CD4-positive, CD25-positive, alpha-beta regulatory T cell (primary cell): ENCODE measurements around the gene COASY. TPM values are rescaled to one million over a fixed set of nuclear protein-coding genes. Genes with fewer than 3 reads are reported as not detected.

Experiments
- ATAC-seq, 2 donors: fragments of 150-1000 bp; cut with Tn5 transposase; one replicate each; pipeline ENCODE4 v1.10.0; 2021; ENCODE audit warnings: low read depth in 2 of 2, moderate number of reproducible peaks in 2 of 2, moderate library complexity in 1 of 2
- DNase-seq, 3 donors: peaks; one replicate each; pipeline versions ENCODE4 v3.0.0 to v3.0.0-alpha.2; 2012 to 2022; ENCODE audit warnings: mixed read lengths in 1 of 3
- H3K27ac ChIP-seq: one replicate; pipeline ENCODE4 v1.7.0; 2013; ENCODE audit warnings: mild to moderate bottlenecking, low read length; ENCODE audit not compliant: insufficient read depth, poor library complexity, severe bottlenecking
- H3K27me3 ChIP-seq: one replicate; pipeline ENCODE4 v1.7.0; 2013; ENCODE audit warnings: low read length; ENCODE audit not compliant: control insufficient read depth, insufficient read depth
- H3K36me3 ChIP-seq: one replicate; pipeline ENCODE4 v1.7.0; 2013; ENCODE audit warnings: mild to moderate bottlenecking, low read length, moderate library complexity; ENCODE audit not compliant: control insufficient read depth, insufficient read depth
- H3K4me1 ChIP-seq: 2 replicates; pipeline ENCODE4 v1.7.0; 2013; ENCODE audit warnings: mild to moderate bottlenecking, low read length; ENCODE audit not compliant: insufficient read depth, control insufficient read depth, poor library complexity, severe bottlenecking
- H3K4me3 ChIP-seq: one replicate; pipeline ENCODE4 v1.7.0; 2013; ENCODE audit warnings: low read depth, mild to moderate bottlenecking, low read length, moderate library complexity
- H3K9me3 ChIP-seq, 2 experiments: 1 replicate in 1 of 2; 2 replicates in 1 of 2; pipeline ENCODE4 v1.7.0; 2013; ENCODE audit warnings: low read length in 2 of 2, mild to moderate bottlenecking in 1 of 2, moderate library complexity in 1 of 2; ENCODE audit not compliant: control insufficient read depth in 2 of 2
- H3K27ac Mint-ChIP-seq, 3 donors: one replicate each; pipeline ENCODE4 v1.8.0; 2020 to 2022; ENCODE audit warnings: mild to moderate bottlenecking in 3 of 3, mixed read lengths in 3 of 3, moderate library complexity in 2 of 3
- H3K27me3 Mint-ChIP-seq: one replicate; pipeline ENCODE4 v1.8.0; 2022; ENCODE audit warnings: mild to moderate bottlenecking, mixed read lengths
- H3K36me3 Mint-ChIP-seq: one replicate; pipeline ENCODE4 v1.8.0; 2020; ENCODE audit warnings: mixed read lengths
- H3K4me1 Mint-ChIP-seq, 4 donors: one replicate each; pipeline ENCODE4 v1.8.0; 2020 to 2022; ENCODE audit warnings: mixed read lengths in 4 of 4, mild to moderate bottlenecking in 1 of 4
- H3K4me3 Mint-ChIP-seq, 4 donors: one replicate each; pipeline ENCODE4 v1.8.0; 2020 to 2022; ENCODE audit warnings: mild to moderate bottlenecking in 4 of 4, mixed read lengths in 4 of 4, moderate library complexity in 3 of 4
- H3K9me3 Mint-ChIP-seq, 7 donors: one replicate each; pipeline ENCODE4 v1.8.0; 2020 to 2022; ENCODE audit warnings: mixed read lengths in 7 of 7, mild to moderate bottlenecking in 3 of 7, moderate library complexity in 2 of 7
- polyA plus RNA-seq, 4 donors: library from polyadenylated mRNA; unstranded; fragments of 300-500 nt; fragmentation: Illumina TruSeq; gene quantifications; one replicate each; pipeline ENCODE4 v1.2.3, GENCODE V29; 2021
- total RNA-seq: library from RNA; stranded (reverse); gene quantifications from one replicate; pipeline ENCODE4 v1.2.3, GENCODE V29; 2022

Gene COASY
- total and polyA plus RNA-seq, 5 donors from 2014 or later: 41.6 to 56.1 (median 48.7) TPM

DNA sequence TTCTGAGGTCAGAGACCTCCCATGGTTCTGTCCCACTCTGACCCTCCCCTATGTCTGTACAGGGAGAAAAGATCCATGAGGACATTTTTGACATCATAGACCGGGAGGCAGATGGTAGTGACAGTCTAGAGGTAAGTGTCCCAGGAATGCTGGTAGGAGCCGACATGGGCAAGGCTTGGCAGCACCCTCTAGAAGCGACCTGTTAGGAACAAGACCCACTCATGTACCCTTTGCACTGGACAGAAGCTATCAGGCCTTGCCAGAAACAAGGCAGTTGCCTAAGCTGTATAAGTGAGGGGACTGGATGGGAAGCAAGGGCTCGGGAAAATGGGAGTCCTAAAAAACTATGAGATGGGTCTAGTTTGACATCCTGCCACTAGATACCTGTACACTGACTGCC, 50.1 kb downstream of the COASY start:
- Histone ChIP-seq H3K9me3 (no peaks in the 10 kb centered on the region), H3K4me1 (peaks cover 27% of the 10 kb centered on the region), H3K27ac (no peak overlapping the region), H3K36me3 (peaks cover 16% of the 10 kb centered on the region), H3K4me3 (no peak overlapping the region), H3K27me3 (no peaks in the 10 kb centered on the region)
- H3K27me3 Mint-ChIP-seq: peaks cover 7% of the 10 kb centered on the region
- H3K4me3 Mint-ChIP-seq: peak overlapping the region in 2 of 4 donors; percentile 49 to 70
- no peak overlapping the region for H3K27ac Mint-ChIP-seq
- peaks cover 21% of the 10 kb centered on the region for H3K36me3 Mint-ChIP-seq
- no peaks in the 10 kb centered on the region for H3K9me3 Mint-ChIP-seq
- H3K4me1 Mint-ChIP-seq: peaks cover 5 to 26% (median 14%) of the 10 kb centered on the region in 4 donors
- DNase-seq (no peak), ATAC-seq (no peak)

DNA sequence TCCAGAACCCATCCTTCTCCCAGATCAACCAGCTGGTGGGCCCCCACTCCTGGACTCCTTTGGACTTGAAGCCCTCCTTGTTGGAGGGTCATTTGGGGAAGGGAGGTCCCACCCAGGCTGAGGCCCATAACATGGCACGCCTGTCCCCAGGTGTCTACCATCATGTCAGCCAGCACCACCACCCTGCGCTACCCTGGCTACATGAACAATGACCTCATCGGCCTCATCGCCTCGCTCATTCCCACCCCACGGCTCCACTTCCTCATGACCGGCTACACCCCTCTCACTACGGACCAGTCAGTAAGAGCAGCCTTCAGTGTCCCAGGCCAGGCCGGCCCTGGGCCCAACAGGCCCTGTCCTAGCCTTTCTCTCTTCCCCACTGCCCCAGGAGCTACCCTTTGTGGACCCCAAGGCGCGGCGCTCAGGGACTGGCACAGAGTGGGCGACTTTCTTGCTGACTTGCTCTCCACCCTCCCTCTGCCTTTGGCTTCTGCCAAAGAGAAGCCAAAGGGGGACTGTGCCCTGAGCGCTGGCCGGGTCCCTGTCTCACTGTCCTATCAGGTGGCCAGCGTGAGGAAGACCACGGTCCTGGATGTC, 51.8 kb downstream of the COASY start:
- ATAC-seq: no peak
- Mint-ChIP-seq H3K27me3 (peaks cover 7% of the 10 kb centered on the region), H3K4me1 (peaks cover 3 to 12% (median 7%) of the 10 kb centered on the region in 4 donors), H3K27ac (no peak overlapping the region), H3K4me3 (peak overlapping the region in 2 of 4 donors; percentile 56 to 81), H3K36me3 (peaks cover 21% of the 10 kb centered on the region), H3K9me3 (no peaks in the 10 kb centered on the region)
- H3K9me3 ChIP-seq: no peaks in the 10 kb centered on the region
- H3K27ac ChIP-seq: no peak overlapping the region
- no peak for DNase-seq
- peaks cover 9% of the 10 kb centered on the region for H3K4me1 ChIP-seq
- no peak overlapping the region for H3K4me3 ChIP-seq
- peaks cover 16% of the 10 kb centered on the region for H3K36me3 ChIP-seq
- H3K27me3 ChIP-seq: no peaks in the 10 kb centered on the region

Other genes with a start within 250 kb of the COASY start
- gene STAT3, start 173.7 kb upstream of the COASY start, total RNA-seq: 262 TPM
- 100 to 1,000 TPM; 100 to 125 (median 118) TPM for gene STAT3, start 173.7 kb upstream of the COASY start, polyA plus RNA-seq
- 1.1 TPM for gene CAVIN1, start 138.9 kb upstream of the COASY start, total RNA-seq
- gene CAVIN1, start 138.9 kb upstream of the COASY start, polyA plus RNA-seq: under 1 TPM; 0.03 to 0.31 (median 0.14) TPM
- 28.1 TPM for gene ATP6V0A1, start 103.3 kb upstream of the COASY start, total RNA-seq
- gene ATP6V0A1, start 103.3 kb upstream of the COASY start, polyA plus RNA-seq: 10 to 100 TPM; 13.8 to 16.4 (median 15.2) TPM
- 11.8 TPM for gene NAGLU, start 25.9 kb upstream of the COASY start, total RNA-seq
- gene NAGLU, start 25.9 kb upstream of the COASY start, polyA plus RNA-seq: 10 to 100 TPM in 3 of 4 donors, 1 to 10 TPM in 1; 9.2 to 17.2 (median 12.0) TPM
- gene HSD17B1, start 9.2 kb upstream of the COASY start, total RNA-seq: 0.91 TPM
- gene HSD17B1, start 9.2 kb upstream of the COASY start, polyA plus RNA-seq: under 1 TPM; 0.30 to 0.64 (median 0.61) TPM
- gene MLX, start 5.0 kb downstream of the COASY start, total RNA-seq: 40.8 TPM
- gene MLX, start 5.0 kb downstream of the COASY start, polyA plus RNA-seq: 10 to 100 TPM; 44.0 to 55.4 (median 49.5) TPM
- 2.5 TPM for gene PSMC3IP, start 15.6 kb downstream of the COASY start, total RNA-seq
- gene PSMC3IP, start 15.6 kb downstream of the COASY start, polyA plus RNA-seq: under 1 TPM in 3 of 4 donors, not detected in 1; 0.25 to 0.71 (median 0.39) TPM
- gene RETREG3, start 47.2 kb downstream of the COASY start, total RNA-seq: 116 TPM
- gene RETREG3, start 47.2 kb downstream of the COASY start, polyA plus RNA-seq: 100 to 1,000 TPM; 201 to 243 (median 218) TPM
- gene TUBG1, start 47.5 kb downstream of the COASY start, total RNA-seq: 8.2 TPM
- gene TUBG1, start 47.5 kb downstream of the COASY start, polyA plus RNA-seq: 10 to 100 TPM in 2 of 4 donors, 1 to 10 TPM in 2; 7.2 to 13.5 (median 10.1) TPM
- 13.7 TPM for gene TUBG2, start 97.1 kb downstream of the COASY start, total RNA-seq
- gene TUBG2, start 97.1 kb downstream of the COASY start, polyA plus RNA-seq: 1 to 10 TPM; 2.8 to 4.0 (median 3.8) TPM
- gene PLEKHH3, start 114.8 kb downstream of the COASY start, total RNA-seq: 4.8 TPM
- 1 to 10 TPM in 1 of 4 donors, under 1 TPM in 3; 0.38 to 1.1 (median 0.66) TPM for gene PLEKHH3, start 114.8 kb downstream of the COASY start, polyA plus RNA-seq
- gene CCR10, start 119.7 kb downstream of the COASY start, total RNA-seq: 20.6 TPM
- gene CCR10, start 119.7 kb downstream of the COASY start, polyA plus RNA-seq: 100 to 1,000 TPM in 1 of 4 donors, 10 to 100 TPM in 3; 45.2 to 133 (median 63.9) TPM
- 54.9 TPM for gene CNTNAP1, start 120.4 kb downstream of the COASY start, total RNA-seq
- 1 to 10 TPM in 3 of 4 donors, under 1 TPM in 1; 0.94 to 1.7 (median 1.4) TPM for gene CNTNAP1, start 120.4 kb downstream of the COASY start, polyA plus RNA-seq
- 123 TPM for gene EZH1, start 182.9 kb downstream of the COASY start, total RNA-seq
- 10 to 100 TPM; 38.7 to 57.9 (median 49.5) TPM for gene EZH1, start 182.9 kb downstream of the COASY start, polyA plus RNA-seq
- not detected for gene RAMP2, start 199.1 kb downstream of the COASY start, total RNA-seq
- gene RAMP2, start 199.1 kb downstream of the COASY start, polyA plus RNA-seq: not detected
- 29.4 TPM for gene VPS25, start 211.3 kb downstream of the COASY start, total RNA-seq
- gene VPS25, start 211.3 kb downstream of the COASY start, polyA plus RNA-seq: 10 to 100 TPM; 62.8 to 73.3 (median 71.4) TPM
- not detected for gene WNK4, start 218.5 kb downstream of the COASY start, total RNA-seq
- gene WNK4, start 218.5 kb downstream of the COASY start, polyA plus RNA-seq: under 1 TPM in 1 of 4 donors, not detected in 3; 0.09 TPM
- gene COA3, start 236.6 kb downstream of the COASY start, total RNA-seq: 12.8 TPM
- gene COA3, start 236.6 kb downstream of the COASY start, polyA plus RNA-seq: 100 to 1,000 TPM; 147 to 162 (median 156) TPM
- not detected for gene CNTD1, start 236.7 kb downstream of the COASY start, total RNA-seq
- under 1 TPM; 0.15 to 0.42 (median 0.28) TPM for gene CNTD1, start 236.7 kb downstream of the COASY start, polyA plus RNA-seq